NCI-H2081 treated with DMSO at 0.1 percent for 48 hours (cell line): ENCODE results near the gene CMBL.
"Not testable (repeated sequence)": the region's sequence is repeated elsewhere in the genome, so short reads cannot be mapped to it uniquely, and the experiment has no call there.

Experiments used
- DNase-seq: peaks from one replicate; lab custom pipeline; 2025; lab: John Stamatoyannopoulos, UW

CMBL gene

DNA sequence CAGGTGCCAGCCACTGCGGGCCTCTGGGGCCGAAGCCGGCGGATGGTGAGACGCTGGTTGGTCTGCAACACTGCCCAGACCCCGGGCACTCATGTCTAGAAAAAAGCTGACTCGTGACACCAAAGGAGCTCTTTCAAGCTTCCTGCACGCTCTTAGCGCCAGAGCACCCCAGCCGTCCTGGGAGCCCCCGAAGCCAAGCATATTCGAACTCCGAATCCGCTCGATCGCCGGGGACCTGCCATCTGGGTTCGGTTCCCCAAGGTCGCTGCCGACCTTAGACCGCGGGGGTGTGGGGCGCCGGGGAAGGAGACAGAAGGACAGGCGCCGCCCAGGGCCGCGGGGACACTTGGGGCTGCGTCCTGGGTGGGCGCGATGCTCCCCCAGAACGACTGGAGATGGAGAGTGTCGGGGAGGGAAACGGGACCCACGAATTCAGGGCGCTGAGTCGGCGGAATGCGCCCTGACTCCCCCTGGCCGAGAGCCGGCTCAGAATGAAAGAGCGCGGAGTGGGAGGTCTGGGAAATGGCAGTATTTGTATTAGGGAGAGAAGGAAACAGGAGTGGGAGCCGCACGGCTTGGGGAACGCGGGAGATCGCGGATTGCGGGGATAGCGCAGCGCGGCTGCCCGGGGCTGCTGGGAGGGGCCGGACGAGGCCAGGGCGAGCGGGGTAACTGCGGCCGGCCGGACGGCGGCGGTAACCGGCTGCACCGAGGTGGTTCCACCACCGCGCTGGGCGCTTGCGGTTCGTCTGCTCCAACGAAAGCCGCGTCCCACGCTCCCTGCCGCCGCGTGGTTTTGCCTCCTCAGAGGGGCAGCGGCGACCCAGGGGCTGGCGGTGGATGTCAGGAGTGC lies 25.7 kb upstream of the CMBL start:
- no peak for DNase-seq

DNA sequence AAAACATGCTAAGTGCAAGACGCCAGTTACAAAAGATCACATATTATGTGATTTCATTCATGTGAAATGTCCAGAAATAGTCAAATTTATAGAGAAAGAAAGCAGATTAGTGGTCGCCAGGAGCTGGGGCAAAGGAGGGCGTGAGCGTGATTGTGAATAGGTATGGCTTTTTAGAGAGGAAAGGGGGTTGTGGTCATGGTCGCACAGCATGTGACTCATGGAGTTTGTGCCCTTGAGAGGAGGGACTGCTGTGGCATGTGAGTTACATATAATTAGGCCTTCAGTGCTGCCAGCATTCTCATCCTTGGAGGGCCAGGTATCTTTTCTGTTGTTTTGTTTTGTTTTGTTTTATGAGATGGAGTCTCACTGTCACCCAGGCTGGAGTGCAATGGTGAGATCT lies 24.6 kb upstream of the CMBL start:
- no peak for DNase-seq

DNA sequence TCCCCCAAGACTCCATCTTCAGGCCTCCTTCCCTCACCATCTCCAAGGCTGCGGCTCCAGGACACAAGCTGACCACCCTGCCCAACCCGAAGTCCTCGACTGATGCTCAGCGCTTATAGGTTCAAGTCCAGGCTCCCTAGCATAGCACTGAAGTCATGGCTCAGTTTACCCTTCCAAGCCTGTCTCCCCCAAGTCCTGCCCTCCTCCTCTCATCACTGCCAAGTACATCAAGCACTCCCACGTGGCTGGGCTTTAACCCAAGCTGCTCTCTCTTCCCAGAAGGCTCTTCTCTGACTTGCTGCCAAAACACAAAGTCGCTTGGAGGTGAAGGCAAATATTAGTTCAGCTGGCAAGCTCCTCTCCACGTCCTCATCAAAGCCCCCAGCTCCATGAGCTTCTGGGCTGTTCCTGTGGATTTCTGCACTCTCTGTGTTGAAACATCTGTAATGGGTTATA lies 23.7 kb upstream of the CMBL start:
- peak; percentile 98 for DNase-seq

DNA sequence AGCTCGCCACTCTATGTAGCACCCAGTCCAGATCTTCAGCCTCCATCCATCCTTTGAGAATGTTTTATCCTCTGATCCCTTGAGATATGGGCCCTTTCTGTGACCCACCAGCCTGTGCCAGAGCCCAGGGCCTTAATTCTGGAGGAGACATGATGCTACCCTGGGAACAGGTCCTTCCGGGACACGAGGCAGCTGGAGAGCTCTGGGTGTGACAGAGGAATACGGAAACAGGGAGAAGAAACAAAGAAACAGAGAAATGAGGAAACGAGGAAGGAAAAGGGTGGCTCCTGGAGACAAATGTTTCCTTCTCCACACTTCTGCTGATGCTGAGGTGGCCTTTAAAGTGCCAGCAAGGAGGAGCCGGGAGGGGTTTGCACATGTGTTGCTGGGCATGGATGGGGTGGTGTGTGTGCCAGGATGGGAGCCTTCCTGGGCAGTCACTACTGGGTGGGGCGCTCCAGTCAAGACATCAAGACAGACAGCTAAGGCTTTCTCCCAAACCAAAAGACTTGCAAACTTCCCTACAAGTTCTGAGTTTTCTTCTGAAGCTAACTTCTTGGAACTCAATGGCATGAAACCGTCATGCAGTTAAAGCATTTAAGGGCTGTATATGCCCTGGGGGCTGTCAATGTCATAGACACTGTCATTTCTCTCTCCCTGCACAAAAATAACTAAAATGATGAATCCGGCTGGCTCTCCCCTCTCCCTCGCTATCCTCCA lies 23.0 kb upstream of the CMBL start:
- DNase-seq = no peak

DNA sequence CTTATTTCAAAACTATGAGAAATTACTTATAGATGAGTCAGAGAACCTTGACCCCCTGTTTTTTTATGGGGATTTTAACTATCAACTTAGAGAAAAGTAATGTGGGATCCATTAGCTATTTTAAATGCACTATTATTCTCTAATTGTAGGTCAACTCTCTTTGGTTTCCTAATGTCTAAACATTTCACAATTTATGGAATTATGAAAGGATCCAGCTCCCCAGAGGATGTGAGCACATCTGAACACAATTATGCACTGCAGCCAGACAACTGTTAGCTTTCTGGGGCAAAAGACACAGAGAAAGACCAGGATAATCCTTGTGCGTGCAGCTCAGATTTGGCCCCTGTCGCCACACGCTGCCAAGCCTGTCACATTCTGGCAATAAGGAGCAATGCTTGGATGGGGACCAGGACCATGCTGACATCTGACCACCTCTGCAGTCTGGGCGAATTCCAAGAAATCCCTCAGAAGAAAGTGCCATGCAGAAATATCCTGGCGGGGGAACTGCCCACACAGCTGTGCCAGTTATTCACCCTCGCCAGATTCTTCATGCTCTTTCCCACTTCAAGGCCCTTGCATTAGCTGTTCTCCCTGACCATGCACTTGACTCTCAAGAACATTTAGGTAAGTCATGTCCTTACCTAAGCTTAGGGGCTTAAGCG lies 22.2 kb upstream of the CMBL start:
- no peak for DNase-seq

DNA sequence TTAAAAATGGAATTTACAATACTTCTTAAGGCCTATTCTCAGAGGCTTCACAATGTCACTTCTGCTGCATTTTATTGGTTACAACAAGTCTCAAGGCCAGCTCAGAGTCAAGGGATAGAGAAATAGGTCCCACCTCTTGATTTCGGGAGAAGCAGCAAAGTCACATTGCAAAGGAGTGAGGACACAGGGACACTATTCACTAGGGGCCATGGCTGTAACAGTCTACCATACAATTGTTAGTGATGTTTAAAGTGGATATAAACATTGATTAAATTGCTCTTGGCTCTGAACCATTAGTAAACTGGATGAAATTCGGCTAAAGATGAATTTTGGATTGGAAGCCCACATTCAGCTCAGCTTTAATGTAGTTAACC lies 21.7 kb upstream of the CMBL start:
- DNase-seq = no peak

DNA sequence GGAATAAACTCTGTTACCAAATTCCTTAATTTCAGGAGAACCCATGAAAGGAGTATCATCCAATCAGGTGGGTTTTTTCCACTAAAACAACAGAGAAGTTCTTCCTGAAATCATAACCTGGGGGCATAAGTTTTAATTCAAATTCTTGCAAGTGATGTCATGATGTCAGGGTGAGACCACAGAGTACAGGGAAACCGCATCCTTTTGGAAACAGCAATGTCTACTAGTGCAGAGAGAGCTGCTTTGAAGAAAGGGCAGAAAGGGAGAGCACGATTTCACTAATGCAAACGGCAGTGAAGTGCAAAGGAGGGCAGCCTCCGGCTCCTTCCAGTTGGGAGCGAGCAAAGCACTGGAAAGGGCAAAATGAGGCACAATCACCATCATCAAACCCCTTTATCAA lies 20.6 kb upstream of the CMBL start:
- no peak for DNase-seq

DNA sequence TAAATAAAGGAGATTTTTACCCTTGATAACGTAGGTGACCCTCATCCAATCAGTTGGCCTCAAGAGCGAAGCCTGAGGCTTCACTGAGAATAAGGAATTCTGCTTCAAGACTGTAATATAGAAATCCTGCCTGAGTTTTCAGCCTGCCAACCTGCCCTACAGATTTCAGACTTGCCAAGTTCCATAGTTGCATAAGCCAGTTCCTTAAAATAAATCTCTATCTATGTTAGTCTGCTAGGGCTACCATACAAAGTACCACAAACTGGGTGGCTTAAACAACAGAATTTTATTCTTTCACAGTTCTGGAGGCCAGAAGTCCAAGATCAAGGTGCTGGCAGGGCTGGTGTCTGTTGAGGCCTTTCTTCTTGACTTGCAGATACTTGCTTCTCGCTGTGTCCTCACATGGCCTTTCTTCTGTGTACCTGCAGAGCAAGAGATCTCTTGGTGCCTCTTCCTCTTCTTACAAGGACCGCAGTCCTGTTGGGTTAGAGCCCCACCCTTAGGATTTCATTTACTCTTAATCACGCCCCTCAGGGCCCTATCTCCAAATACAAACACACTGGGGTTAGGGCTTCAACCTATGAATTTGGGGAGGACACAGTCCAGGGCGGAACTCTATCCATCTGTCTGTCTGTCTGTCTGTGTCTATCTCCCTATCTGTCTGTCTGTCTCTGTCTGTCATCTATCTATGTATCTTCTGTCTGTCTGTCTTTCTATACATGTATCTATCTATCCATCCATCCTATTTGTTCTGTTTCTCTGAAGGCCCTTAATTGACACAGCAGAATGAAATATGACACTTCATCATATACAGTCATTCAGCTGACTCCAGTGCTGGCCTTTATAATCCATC lies 17.0 kb upstream of the CMBL start:
- no peak for DNase-seq

DNA sequence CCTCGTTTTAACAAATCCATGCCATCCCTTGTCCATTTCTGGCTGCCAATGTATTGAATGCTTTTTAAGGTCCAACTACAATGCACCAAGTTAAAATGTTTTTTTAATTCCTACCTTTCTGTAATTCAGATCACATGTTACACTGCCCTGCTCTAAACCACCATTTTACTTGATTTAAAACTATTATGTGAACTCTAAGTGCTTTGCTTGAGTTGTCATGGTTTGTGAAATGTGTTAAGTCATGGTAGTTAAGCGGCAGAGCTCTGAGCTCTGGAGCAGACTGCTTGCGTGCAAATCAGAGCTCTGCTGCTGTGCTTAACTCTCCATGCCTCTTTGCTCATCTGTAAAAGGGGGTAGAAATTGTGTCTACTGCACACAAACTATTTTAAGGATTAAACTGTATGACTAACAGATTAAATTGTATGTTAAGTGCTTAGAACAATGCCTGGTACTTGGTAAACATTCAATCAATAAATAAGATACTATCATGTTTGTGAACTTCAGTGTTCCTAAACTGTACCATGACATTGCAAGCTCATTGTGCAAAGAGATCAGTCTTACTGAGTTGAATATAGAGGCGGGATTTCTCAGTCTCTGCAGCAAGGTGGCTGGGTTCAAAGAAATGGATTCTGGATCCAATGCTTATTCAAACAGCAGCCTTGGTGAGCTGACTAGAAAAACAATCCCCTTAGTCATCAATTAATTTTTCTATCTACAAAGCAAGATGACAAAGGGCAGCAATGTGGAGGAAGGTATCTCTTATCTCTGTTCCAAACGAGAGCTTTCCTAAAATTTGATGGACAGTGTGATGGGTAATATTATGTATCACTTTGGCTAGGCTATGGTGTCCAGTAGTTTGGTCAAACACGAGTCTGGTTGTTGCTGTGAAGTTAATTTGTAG lies 16.1 kb upstream of the CMBL start:
- DNase-seq = no peak

DNA sequence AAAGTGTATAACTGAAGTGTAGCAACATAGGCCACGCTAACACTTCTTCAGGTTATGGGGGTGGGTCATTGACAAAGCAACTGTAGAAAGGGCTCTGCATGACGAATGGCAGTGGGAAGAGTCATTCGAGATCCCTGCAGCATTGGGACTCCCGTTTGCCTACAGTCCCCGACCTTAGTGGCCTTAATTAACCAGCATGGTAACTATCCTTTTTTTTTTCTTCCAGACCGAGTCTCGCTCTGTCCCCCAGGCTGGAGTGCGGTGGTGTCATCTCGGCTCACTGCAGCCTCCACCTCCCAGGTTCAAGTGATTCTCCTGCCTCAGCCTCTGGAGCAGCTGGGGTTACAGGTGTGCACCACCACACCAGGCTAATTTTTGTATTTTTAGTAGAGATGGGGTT lies 14.2 kb upstream of the CMBL start:
- DNase-seq = no peak

DNA sequence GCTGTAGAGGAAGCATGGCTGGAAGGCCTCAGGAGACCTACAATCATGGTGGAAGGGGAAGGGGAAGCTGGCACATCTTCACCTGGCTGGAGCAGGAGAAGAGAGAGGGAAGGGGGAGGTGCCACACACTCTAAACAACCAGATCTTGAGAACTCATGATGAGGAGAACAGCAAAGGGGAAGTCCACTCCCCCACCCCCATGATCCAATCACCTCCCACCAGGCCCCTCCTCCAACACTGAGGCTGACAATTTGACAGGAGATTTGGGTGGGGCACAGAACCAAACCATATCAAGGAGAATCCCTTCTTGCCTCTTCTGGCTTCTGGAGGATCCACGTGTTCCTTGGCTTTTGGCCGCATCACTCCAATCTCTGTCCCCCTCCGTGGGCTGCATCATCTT lies 13.1 kb upstream of the CMBL start:
- DNase-seq = no peak

DNA sequence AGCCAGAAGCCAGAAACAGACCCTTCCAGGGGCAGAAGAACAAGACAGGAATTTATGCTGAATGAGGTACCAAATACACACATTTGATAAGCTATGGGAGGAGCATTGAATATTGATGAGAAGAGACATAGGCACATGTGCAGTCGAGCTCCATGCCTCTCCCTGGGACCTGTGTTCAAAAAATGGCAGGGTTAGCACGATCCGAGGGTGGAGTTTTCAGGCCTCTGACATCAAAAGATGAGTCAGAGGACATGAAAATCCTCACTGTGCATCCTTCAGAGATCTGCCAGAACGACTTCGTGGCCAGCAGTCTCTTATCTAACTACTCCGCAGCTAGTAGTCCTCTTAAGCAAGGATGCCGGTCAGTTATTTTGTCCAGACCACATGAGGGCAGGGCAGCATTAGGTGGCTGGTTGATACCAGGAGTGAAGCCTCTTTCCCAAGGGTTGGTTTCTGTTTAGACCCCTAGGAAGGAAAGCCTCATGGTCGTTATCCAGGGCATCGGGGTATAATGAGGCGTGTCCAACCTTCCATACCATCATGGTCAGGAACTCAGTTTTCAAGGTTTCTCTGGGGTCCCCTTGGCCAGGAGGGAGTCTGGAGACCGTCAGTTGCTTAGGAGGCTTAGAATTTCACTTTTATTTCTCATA lies 11.6 kb upstream of the CMBL start:
- DNase-seq = no peak

DNA sequence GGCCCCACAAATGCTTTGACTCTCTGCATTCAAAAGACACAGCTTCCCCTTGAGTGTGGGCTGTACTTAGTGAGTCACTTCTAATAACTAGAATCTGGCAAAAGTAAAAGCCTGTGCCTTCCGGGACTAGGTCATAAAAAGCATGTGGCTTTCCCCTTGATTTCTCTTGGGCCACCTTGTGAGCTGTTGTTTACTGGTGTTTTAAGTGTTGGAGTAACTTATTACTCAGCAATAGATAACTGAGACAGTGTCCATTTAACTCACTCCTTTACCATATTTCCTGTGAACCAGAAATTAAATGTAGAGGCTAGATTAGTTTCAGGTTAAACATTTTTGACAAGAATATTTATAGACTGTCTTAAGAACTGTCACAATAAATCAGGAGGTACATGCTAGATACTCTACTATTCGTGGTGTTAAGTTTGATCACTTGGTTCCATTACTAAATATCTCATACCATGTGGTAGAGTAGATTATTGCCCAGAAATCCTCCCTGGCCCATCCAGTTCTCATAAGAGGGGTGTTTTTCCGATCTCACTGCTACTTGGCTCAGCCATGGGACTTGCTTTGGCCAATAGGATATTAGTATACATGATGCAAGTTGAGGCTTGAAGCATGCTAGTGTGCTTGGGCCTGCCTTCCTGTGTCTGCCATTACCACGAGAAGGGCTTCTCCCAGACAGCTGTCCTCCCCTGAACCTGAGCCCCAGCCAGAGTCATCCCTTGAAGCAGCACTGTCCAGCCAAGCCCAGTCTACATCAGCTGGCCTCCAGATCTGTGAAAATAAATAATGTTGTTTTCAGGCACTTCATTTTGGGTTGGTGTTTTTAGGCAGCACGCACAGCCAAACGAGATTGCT lies 10.4 kb upstream of the CMBL start:
- DNase-seq = no peak

DNA sequence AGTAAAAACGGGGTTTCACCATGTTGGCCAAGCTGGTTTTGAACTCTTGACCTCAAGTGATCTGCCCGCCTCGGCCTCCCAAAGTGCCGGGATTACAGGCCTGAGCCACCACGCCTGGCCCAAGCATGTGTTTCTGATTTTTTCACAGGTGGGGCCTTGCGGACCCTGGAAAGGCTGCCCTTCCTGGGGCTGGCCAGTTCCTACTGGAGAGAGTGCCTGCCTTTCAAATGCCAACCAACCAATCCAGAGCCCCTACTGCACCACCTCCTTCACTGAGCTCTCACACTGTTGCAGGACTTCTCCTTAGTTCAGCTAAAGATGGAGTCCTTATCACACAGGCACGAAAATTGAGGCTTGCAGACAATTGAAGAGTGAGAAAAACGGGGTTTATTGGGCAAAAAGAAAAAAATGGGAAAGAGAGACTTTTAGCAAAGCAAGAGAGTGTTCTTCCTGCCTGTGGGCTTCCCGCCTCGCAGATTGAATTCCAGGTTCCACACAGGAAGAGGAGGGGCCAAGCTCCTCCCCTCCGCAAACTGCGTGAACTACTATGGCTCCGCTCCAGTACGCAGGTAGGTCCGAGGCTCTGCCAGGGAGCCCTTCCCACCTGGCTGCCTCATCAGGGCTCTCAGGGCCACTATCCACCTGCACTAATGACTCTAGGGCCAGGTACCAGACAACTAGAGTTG lies 8.3 kb upstream of the CMBL start:
- no peak for DNase-seq

DNA sequence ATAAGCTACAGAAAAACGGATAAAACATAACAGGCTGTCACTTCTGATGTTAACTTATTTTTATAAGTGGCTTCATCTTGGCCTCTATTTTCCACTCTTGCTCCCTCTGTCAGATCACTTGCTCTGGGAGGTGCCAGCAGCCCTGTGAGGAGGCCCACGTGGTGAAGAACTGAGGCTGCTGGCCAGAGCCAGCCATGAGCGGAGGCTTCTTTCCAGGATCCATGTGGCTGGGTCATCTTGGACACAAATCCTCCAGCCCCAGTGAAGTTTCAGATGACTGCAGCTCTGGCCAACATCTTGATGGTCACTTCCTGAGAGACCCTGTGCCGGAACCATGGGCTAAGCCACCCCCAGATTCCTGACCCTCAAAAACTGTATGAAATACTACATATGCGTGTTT lies 7.5 kb upstream of the CMBL start:
- DNase-seq = no peak

DNA sequence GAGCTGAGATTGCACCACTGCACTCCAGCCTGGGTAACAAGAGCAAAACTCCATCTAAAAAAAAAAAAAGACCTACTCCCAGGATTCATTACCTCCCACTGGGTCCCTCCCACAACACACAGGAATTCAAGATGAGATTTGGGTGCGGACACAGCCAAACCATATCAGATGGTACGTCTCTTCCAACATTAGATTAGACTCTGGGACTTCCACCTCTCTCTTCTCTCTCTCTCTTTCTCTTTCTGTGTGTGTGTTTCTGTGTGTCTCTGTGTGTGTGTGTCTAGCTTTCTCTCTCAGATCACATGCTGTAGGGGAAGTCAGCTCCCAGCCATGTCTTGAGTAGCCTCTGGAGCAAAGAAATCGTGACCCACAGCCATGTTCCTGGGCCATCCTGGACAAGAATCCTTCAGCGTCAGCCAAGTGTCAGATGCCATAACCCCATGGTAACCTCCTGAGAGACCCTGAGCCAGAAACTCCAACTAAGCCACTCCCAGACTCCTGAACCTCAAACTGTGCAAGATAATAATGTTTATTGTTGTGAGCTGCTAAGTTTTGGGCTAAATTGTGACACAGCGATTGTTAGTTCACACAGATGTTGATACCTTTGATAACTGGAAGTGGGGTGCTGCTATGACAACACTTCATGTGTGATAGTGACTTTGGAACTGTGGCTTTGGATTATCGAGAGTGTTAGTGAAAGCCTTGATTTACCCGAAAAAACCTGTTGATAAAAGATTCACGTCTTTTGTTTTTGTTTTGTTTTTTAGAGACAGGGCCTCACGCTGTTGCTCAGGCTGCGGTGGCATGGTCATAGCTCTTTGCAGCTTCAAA lies 4.1 kb upstream of the CMBL start:
- DNase-seq = no peak

DNA sequence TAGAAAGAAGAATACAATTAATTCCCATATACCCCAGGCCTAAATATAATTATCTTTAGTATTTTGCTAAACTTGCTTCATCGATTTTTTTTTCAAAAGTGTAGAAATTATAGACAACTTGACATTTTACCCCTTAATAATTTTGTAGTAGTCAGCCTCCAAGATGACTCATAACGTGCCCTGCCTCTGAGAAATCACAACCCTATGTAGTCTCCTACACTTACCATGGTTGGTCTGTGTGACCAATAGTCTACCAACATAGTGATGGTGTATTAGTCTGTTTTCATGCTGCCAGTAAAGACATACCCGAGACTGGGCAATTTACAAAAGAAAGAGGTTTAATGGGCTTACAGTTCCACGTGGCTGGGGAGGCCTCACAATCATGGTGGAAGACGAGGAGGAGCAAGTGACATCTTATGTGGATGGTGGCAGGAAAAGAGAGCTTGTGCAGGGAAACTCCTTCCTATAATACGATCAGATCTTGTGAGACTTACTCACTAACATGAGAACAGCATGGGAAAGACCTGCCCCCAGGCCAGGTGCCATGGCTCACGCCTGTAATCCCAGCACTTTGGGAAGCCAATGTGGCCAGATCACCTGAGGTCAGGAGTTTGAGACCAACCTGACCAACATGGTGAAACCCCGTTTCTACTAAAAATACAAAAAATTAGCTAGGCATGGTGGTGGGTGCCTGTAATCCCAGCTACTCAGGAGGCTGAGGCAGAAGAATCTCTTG lies 3.3 kb upstream of the CMBL start:
- not testable (repeated sequence) for DNase-seq
